ENCODE measurements around the gene GPC2.

Gene GPC2

DNA sequence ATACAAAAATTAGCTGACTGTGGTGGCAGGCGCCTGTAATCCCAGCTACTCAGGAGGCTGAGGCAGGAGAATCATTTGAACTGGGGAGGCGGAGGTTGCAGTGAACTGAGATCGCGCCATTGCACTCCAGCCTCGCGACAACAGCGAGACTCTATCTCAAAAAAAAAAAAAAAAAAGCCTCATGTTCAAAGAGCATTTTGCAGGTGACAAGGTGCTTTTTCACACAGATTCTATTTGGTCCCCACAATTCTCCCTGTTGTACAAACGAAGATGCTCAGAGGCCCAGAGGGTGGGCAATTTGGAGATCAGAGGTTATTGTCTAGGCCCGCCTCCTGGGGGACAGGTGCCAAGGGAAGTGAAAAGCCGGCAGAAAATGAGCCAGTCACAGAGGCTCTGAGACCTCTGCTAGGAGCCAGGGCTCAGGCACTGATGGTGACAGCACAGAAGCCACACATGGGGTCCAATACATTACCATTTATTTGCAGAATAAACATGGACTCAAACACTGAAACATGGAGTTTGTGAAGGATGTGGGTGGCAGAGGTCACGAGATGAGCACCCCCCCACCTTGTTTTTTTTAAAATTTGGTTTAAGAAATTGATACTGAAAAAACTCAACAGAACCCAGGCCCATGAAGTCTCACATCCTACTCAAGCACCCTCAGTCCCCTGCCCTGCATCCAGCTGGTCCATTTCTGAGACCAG, 7.9 kb downstream of the GPC2 start:
- DNase-seq, result no peak

DNA sequence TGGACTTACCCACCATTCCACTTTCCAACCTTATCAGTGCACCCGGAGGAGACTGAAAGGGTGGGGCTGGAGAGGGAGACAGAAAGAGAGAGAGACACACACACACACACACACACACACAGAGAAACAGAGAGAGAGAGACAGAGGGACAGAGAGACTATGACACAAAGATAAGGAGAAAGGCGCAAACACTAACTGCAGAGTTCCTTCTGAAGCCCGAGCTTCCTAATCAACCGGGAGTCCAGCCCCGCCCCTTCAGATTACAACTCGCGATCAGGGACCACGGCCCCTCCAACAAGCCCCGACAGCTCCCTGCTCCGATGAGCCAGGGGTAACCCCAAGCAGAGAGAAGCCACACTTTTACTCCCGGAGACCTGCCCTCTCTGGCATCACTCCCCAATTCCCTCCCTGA, 9.3 kb downstream of the GPC2 start:
- DNase-seq, result no peak

DNA sequence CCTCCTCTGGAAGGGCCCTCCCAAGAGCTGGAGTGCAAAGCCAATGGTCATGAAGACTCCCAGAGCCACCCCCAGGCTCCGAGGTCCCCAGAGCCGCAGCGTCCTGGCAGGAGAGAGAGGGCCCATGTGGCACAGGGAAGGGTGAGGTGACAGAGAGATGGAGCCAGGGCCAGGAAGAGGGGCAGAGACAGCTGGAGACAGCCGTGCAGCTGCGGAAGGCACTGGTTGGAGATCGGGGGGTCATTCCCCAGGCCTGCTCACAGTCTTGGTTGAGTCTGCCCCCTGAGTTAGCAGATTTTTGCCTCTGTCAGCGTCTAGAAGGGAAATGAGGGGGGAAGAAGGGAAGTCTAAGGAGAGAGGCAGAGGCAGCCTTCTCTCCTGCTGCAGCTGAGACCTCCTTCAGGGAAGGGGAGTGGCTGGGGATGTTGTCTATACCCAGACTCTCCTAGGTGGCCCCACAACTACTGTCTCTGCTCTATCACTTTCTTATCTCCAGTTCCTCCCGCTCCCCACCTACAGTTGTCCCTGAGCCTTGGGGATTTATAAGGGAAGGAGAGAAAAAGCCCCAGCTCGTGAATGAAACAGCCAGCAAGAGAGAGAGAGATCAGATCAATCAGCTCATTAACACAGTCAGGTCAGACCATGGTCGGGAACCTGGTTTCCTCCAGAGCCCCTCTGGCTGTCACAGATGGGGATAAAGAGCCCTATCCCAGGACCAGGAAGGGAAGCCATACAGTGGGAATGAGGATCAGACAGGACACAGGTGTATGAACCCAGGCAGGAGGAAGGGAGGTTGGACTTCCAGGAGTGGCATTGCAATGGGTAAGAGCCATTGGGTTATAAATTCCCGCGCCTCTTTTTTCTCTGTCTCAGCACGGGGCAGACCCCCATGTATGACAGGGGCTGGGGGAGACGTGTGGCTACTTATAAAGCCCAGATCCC, 9.9 kb downstream of the GPC2 start:
- DNase-seq, result no peak

DNA sequence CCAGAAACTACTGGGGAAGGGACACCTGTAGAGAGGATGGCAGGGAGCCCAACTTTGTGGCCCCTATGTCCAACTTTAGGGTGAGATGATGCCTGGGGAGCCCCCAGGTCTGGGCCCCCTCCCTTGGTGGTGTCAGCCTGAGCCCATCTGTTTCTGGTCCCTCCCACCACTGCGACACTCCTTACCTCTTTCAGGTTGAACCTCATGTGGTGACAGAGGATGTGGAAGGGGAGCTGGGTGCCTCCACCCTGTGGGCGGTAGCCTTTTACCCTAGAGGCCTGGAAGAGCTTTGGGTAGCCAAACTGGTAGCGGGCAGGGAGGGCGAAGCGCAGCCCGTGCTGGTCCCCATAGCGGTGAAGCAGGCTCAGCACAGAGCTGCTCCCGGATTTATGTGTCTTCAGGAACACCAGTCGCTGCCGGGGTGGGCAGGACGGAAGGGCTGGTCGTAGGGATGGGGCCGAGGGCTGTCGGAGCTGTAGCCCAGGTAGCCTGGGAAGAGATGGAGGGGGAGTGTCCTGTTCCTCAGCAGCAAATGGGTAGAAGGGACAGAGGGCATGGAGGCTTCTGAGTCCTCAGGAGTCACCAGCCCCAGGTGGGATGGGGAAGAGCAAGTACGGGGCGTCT, 10.8 kb downstream of the GPC2 start:
- DNase-seq, result no peak

DNA sequence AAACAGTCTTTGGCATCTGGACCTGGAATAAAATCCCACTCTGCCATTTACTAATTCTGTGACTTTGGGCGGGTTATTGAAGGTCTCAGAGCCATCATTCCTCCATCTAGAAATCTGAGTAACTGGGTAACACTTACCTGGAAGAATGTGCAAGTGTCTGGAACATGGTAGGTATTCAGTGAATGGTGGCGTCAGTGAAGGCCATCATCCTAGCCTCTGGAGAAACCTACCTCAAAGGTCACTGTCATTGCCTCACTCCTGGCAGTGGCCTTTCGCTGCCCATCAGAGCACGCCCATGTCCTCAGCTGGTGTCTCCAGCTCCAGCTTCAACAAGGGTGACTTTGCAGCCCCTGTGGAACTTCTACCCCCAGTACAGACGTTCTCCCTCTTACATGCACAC, 13.3 kb downstream of the GPC2 start:
- DNase-seq, result no peak

DNA sequence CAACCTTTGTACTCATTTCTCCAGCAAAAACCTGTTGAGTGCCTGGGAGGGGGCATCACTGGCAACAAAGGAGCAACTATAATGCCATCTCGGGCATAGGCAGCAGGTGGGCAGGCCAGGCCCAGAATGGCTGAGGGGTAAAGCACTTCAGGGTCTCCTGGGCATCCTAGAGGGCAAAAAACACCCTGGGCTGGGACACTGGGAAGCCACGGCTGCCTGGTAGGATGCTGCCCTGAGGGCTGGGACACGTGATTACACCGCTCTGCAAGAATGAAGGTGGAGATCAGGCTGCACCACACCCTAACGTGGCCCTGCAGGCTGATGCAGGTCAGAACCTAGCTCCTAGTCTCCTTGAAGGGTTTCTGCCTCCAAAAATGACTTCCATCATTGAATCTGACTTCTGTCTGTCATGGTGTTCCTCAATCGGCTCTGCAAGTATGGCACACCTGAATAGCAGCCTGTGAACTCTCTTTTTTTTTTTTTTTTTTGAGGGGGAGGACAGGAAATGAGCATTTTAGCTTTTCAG, 14.1 kb downstream of the GPC2 start:
- no peak for DNase-seq

DNA sequence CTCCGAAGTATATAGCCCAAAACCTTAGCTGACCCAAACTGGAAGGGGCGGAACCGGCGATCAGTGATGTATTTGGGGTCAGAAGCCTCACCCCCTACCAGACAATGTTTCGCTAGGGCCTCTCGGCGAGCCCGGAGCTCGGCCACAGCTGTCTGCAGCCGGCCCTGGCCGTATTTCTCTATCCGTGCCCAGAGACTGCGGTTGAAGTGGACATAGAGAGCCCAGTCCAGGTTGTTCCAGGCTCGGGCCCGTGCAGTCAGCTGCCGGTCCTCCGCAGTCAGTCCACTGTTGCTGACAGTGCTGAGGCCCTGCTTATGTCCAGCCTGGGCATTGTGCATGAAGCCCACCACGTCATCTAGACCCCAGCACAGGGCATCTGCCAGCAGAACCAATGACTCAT, 17.1 kb downstream of the GPC2 start:
- DNase-seq, result no peak

DNA sequence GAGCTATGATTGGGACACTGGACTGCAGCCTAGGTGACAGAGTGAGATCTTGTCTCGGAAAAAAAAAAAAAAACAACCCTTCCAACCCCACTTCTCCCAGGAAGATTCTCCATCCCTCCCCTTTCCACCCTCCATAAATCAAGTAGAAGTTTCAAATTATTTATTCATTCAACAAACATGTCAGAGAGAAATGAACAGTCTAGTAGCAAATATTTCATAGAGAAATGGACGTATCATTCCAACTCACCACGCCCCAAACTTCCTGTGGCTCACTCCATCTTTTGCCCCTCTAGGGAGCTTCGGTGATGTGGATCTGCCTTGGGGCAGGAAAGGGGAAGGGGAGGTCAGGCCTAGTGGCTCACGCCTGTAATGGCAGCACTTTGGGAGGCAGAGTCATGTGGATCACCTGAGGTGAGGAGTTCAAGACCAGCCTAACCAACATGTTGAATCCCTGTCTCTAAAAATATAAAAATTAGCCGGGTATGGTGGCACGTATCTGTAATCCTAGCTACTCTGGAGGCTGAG, 18.0 kb downstream of the GPC2 start:
- DNase-seq, result no peak

DNA sequence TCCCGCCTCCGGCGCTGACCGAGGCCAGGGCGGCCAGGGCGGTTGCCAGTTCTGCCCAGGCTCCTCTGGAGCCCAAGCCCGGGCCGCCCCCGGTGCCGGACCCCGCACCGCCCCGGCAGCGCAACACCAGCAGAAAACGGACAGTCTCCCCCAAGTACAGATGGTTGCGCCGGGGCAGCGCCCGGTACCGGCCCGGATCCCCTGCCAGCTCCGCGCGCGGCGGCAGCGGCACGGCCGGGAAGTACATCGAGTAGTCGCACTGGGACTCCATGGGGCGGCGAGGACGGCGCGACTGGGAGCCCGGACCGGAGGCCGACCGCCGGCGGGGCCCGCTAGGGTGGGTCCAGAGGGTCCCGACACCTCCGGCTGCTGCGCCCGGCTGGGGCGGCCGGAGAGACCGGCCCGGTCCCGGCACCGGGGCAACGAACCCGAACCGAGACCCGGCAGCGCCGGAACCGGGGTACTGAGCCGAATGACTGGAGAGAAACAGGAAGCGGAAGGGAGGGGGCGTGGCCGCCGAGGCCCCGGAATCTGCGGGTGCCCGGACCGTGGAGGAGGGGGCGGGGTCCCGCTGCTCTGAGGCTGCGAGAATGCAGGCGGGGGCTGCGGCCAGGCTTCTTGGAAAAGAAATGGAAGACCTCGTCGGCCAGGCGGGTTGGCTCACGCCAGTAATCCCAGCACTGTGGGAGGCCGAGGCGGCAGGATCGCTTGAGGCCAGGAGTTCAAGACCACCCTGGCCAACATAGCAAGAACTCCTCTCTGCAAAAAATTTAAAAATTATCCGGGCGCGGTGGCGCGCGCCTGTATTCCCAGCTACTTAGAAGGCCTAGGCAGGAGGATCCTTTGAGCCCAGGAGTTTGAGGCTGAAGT, 18.7 kb downstream of the GPC2 start, which contains the start of gene TRAPPC14:
Gene TRAPPC14 (minus strand): TSS at position 495 of the 870 bp plus-strand sequence. CDS start 224 bp downstream, at position 271.
- DNase-seq, result peak; percentile 30 to 93 (median 84)

DNA sequence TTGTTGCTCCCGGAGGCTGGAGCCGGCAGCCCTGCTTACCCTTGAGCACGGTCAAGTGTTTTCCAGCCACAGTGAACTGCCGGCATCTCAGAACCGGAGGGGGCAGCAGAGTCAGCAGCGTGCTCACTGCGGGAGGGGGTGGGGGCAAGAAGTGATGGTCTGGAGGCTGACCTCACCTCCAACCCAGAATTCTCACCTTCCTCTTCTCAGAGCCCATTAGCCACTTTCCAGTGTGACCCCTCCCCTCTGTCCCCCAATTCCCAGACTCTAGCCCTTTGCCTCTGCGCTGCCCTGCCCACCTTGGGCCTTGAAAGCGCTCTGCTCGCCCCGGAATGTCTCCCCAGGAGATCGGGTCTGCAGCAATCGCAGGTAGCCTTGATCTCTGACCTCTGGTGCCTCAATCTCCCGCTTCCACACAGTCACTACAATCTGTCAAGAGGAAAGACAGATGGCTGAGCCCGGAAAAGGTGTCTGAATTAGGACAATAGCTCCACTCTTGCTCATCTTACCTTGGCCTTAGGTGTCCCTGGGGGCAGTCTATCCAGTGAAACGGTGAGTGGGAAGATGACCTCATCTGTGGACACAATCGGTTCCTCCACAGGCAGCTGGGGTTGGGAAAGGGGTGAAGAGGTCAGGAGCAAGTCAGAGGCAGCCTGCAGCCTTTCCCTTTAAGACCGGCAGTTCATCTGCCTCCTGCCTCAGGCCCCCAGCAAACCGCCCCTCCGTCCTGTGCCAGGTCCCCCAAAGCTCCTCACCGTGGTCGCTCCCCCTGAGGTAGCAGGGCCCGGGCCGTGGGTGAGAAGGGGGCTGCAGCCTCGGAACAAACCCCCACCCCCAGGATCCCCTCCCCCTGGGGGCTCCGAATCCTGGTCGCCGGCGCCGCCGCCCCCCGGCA, 19.6 kb downstream of the GPC2 start:
- peak in 4 of 51 donors; percentile 17 to 29 (median 22) for DNase-seq

DNA sequence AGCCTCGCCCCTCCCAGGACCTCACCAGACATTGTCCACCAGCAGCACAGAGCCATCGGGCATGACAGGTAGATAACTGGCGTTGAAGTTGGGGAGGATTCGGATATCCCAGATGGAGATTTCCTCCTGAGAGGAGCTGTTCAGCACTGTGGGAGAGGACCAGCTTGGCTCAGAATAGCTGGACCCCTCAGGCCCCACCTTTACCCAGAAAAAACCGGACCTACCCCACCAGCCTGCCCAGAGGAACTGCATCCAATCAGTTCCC, 20.2 kb downstream of the GPC2 start:
- no peak for DNase-seq

DNA sequence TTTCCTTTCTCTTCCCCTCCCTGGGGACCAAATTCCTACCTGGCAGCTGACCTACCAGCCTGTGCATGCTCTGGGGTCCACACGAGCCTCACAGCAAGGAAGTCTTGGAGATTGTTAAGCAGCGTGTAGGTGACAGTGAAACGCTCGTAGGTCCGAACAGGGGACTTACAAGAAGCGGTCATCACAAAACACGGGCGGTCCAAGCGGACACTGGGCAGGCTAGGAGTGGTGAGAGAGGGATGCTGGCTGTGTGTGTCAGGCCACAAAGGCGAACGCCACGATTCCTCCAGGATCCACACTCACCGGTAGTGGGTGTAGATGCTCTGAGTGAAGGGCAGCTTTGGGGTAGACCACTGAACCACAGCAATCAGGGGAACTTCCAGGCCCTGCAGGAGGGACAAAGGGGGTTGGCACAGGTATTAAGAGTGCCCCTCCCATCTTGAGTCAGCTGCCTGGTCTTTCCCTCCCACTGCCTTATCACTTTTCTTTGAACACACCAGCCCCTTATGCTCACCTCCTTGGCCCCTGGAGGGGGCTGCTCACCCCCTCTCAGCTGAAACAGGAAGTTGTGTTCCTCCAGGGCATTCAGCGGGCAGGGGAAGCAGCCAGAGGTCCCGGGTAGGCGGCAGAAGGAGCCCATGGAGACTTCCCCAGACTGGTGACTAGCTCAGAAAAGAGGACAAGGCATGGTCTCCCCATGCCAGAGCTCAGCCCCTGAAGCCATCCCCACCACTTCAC, 20.7 kb downstream of the GPC2 start:
- DNase-seq, result no peak

DNA sequence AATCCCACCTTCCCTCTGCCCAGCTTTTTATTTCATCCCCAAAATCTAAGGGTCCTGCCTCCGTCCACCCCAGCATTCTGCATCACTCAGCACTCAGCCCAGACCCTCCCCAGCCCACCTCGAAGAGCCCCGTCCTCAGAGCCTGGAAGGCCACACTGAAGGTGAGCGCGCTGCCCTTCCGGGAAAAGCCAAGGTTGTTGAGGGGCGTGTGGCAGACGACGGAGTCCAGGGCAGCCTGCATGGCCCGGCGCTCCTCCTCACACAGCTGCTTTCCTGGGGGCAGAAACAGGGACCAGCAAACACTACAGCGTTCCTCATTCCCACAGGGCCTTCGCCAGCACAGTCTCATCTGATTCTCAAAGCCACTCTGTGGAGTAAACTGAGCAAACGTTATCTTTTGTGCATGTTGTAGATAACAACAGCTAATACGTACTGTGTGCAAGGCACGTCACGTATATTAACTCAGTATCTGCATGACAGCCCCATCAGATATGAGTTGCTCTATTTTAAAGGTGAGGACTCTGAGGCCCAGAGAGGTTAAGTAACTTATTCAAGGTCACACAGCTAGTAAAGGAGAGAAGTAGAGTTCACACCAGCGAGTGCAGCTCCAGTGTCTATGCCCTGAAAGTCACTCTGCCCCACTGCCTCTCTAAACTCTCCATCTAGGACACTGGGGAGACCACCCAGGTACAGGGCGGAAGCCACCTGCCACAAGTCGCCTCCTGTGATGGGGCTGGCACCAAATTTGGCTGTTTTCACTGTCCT, 21.4 kb downstream of the GPC2 start:
- DNase-seq, result no peak

DNA sequence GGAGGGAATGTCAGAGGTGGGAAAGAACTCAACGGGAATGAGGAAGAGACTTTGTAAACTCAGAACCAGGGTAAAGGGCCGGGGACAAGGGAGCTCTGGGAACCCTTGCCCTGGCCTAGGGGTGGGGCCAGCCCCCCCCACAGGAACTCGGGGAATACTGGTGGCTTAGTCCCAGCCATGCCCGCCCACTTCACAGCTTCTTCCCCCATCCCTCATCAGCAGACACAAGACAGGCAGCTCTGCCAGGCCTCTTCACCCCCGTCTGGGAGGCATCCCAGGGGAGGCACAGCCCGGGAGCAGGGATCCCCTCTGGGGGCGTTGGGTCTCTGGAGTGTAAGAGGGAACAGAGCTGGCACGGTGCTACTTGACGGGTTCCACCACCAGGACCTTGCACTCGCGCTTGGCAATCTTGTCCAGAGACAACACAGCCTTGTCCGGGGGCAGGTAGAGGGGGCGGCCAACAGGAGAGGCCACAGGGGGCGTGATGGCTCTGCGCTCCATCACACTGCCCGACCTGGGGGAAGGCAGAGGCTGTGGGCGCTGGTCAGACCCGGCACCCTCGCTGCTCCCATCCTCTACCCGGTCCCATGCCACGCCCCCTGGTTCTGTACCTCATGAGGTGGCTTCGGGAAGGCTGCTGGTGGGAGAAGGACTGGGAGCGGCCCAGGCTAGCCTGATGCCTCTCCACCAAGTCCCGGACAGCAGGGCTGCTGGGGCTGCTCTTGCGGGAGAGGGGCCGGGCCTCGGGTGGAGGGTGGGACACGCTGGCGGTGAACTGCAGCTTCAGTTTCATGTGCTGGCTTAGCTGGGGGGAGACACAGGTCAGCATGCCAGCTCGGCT, 22.3 kb downstream of the GPC2 start:
- no peak for DNase-seq

DNA sequence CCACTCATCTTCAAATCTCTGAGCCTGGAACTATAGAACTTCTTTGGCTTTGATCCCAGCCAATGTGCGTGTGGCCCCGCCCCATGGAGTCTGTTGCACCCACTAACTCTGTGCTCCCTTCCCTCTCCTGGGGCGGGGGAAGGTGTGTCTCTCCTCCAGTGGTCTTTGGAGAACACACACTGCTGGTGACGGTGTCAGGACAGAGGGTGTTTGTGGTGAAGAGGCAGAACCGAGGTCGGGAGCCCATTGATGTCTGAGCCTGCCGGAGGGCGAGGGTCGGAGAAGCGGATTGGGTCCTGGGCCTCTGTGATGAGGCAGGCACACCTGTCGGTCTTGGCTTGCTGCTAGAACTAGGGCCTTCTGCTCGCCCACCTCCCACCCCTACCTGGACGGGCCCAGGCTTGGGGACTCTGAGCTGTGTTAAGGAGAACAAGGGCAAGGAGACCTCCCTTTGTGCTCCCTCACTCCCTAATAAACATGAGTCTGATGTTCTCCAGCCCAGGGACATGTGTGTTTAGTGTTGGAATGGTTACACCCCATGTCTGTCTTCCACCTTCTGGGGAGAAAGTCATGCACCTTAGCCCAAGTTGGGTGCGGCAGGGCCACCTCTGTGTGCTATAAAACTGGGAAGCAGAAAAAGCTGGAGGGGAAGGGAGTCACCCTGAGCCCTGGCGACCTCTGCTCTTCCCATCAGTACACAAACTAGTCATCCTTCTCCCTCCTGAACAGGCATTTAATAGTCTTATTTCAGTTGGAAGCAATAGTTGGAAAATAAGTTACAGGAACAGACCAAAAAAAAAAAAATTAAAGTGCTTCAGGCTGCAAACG, 23.3 kb downstream of the GPC2 start:
- DNase-seq, result no peak

DNA sequence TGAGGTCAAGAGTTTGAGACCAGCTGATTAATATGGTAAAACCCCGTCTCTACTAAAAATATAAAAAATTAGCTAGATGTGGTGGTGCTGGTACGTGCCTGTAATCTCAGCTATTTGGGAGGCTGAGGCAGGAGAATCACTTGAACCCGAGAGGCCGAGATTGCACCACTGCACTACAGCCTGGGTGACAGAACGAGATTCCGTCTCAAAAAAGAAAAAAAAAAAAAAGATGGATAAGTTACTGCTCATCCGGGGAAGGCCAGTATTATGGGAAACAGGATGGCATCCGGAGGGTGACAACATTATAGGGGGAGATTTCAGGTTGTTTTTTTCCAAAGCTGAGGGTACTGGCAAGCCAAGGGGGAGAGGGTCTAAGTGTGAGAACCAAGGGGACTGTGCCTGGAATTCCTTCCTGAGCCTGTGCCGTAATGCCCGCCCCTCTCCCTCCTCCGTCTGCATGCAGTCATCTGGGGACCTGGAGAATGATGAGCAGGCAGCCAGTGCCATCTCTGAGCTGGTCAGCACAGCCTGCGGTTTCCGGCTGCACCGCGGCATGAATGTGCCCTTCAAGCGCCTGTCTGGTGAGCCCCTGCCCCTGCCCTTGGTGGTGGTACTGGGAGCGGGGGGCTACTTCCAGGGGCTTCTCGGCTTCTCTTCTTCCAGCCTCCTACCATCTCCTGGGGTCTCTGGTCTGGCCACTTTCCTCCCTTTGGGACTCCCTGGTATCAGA, 24.1 kb downstream of the GPC2 start:
- no peak for DNase-seq
